HG03139 (cell line): ENCODE data around the gene NUDT14.

ENCODE experiments used
- ATAC-seq: cut with Tn5 transposase; IDR thresholded peaks from one replicate; pipeline ENCODE4 v1.9.1; 2021; ENCODE audit not compliant: unreplicated experiment

Gene NUDT14

GRCh38 chr14:105161309-105161708, 19.8 kb downstream of the NUDT14 start:
- ATAC-seq, result no peak

GRCh38 chr14:105160776-105161175, 20.3 kb downstream of the NUDT14 start:
- ATAC-seq, result no peak

GRCh38 chr14:105159344-105159743, 21.8 kb downstream of the NUDT14 start:
- no peak for ATAC-seq

- ATAC-seq, result no peak
Observed at GRCh38 chr14:105158794-105159193, 22.3 kb downstream of the NUDT14 start.

GRCh38 chr14:105157872-105158271, 23.2 kb downstream of the NUDT14 start:
- ATAC-seq, result no peak

- ATAC-seq, result no peak
Observed at GRCh38 chr14:105156414-105157375, 24.4 kb downstream of the NUDT14 start.

GRCh38 chr14:105155681-105156413, 25.3 kb downstream of the NUDT14 start:
- no peak for ATAC-seq

GRCh38 chr14:105155071-105155651, 26.0 kb downstream of the NUDT14 start:
- no peak for ATAC-seq

GRCh38 chr14:105154476-105154871, 26.6 kb downstream of the NUDT14 start:
- no peak for ATAC-seq

- ATAC-seq, result no peak
Observed at GRCh38 chr14:105153739-105154475, 27.2 kb downstream of the NUDT14 start.

- ATAC-seq, result no peak
Observed at GRCh38 chr14:105153331-105153731, 27.8 kb downstream of the NUDT14 start.

- no peak for ATAC-seq
Observed at GRCh38 chr14:105152794-105153241, 28.3 kb downstream of the NUDT14 start.

- no peak for ATAC-seq
Observed at GRCh38 chr14:105151838-105152793, 29.0 kb downstream of the NUDT14 start.

- no peak for ATAC-seq
Observed at GRCh38 chr14:105151084-105151837, 29.9 kb downstream of the NUDT14 start.

GRCh38 chr14:105150368-105151083, 30.6 kb downstream of the NUDT14 start:
- no peak for ATAC-seq

- no peak for ATAC-seq
Observed at GRCh38 chr14:105150026-105150367, 31.1 kb downstream of the NUDT14 start.

GRCh38 chr14:105149146-105149781, 31.8 kb downstream of the NUDT14 start:
- ATAC-seq, result no peak

GRCh38 chr14:105148604-105149145, 32.4 kb downstream of the NUDT14 start:
- no peak for ATAC-seq
